GM11168 (cell line): ENCODE measurements around the gene ADGRF1.

Experiments
- in situ Hi-C: fragments of 300-500 bp; cut with MboI; formaldehyde crosslinking; loops from one replicate; pipeline ENCODE4 v1.12.0; 2022; ENCODE audit warnings: low sequenced_read_pairs; ENCODE audit not compliant: unreplicated experiment

The ADGRF1 gene

GRCh38 chr6:46990031-46990644, 52.0 kb downstream of the ADGRF1 start:
- in situ Hi-C loops = no loop called here

- in situ Hi-C loops = no loop called here
Measured at GRCh38 chr6:46989398-46989797, 52.7 kb downstream of the ADGRF1 start.

- in situ Hi-C loops = no loop called here
Measured at GRCh38 chr6:46985943-46986342, 56.2 kb downstream of the ADGRF1 start.

- in situ Hi-C loops = no loop called here
Measured at GRCh38 chr6:46983007-46983411, 59.1 kb downstream of the ADGRF1 start.

- in situ Hi-C loops = no loop called here
Measured at GRCh38 chr6:46979206-46979605, 62.9 kb downstream of the ADGRF1 start.

GRCh38 chr6:46974786-46975185, 67.3 kb downstream of the ADGRF1 start:
- in situ Hi-C loops = no loop called here

GRCh38 chr6:46973029-46973428, 69.1 kb downstream of the ADGRF1 start:
- in situ Hi-C loops = no loop called here

- in situ Hi-C loops = no loop called here
Measured at GRCh38 chr6:46972531-46972930, 69.6 kb downstream of the ADGRF1 start.

GRCh38 chr6:46969206-46969605, 72.9 kb downstream of the ADGRF1 start:
- in situ Hi-C loops = no loop called here

- in situ Hi-C loops = no loop called here
Measured at GRCh38 chr6:46967826-46968349, 74.2 kb downstream of the ADGRF1 start.

- in situ Hi-C loops = no loop called here
Measured at GRCh38 chr6:46964716-46965519, 77.2 kb downstream of the ADGRF1 start.

GRCh38 chr6:46963626-46964025, 78.5 kb downstream of the ADGRF1 start:
- in situ Hi-C loops = no loop called here

GRCh38 chr6:46963039-46963438, 79.1 kb downstream of the ADGRF1 start:
- in situ Hi-C loops = no loop called here

- in situ Hi-C loops = no loop called here
Measured at GRCh38 chr6:46961711-46962110, 80.4 kb downstream of the ADGRF1 start.

- in situ Hi-C loops = no loop called here
Measured at GRCh38 chr6:46961232-46961631, 80.9 kb downstream of the ADGRF1 start.

- in situ Hi-C loops = no loop called here
Measured at GRCh38 chr6:46959419-46959818, 82.7 kb downstream of the ADGRF1 start.

GRCh38 chr6:46956409-46956808, 85.7 kb downstream of the ADGRF1 start:
- in situ Hi-C loops = no loop called here

GRCh38 chr6:46954837-46955451, 87.2 kb downstream of the ADGRF1 start:
- in situ Hi-C loops = no loop called here

- in situ Hi-C loops = no loop called here
Measured at GRCh38 chr6:46953921-46954320, 88.2 kb downstream of the ADGRF1 start.

- in situ Hi-C loops = no loop called here
Measured at GRCh38 chr6:46949632-46950280, 92.4 kb downstream of the ADGRF1 start.

- in situ Hi-C loops = no loop called here
Measured at GRCh38 chr6:46948699-46949098, 93.4 kb downstream of the ADGRF1 start.
